GM12878 (cell line): ENCODE measurements around the gene HOXC5. TPM values are rescaled to one million over a fixed set of nuclear protein-coding genes. Genes with fewer than 3 reads are reported as not detected.

ENCODE experiments used
- ATAC-seq: fragments of 200-7000 bp; cut with Tn5 transposase; 3 replicates; pipeline ENCODE4 v1.9.1; 2020; ENCODE audit warnings: mild to moderate bottlenecking, moderate library complexity
- BruUV-seq: library from RNA; stranded (reverse); fragments of 400-500 nt; replicated peaks from 2 replicates; lab custom pipeline; 2021; lab: Mats Ljungman, UMichigan
- CTCF ChIA-PET: fragments of 300-600 bp; sonication (Branson Sonifier 250); formaldehyde crosslinking; extraction: SDS; loops from one replicate; lab custom pipeline; 2021; ENCODE audit warnings: inconsistent platforms; lab: Yijun Ruan, JAX
- POLR2A ChIA-PET: fragments of 350-600 bp; formaldehyde crosslinking; extraction: SDS; loops from one replicate; lab custom pipeline; 2021; ENCODE audit warnings: inconsistent platforms; lab: Charles Lee
- RAD21 ChIA-PET: fragments of 300-600 bp; sonication (Branson Sonifier 250); formaldehyde crosslinking; loops from one replicate; lab custom pipeline; 2023; ENCODE audit warnings: antibody characterized with exemption; ENCODE audit not compliant: unreplicated experiment; lab: Charles Lee
- SMC1A ChIA-PET: fragments of 300-600 bp; sonication (Branson Sonifier 250); formaldehyde crosslinking; loops from one replicate; lab custom pipeline; 2023; ENCODE audit not compliant: unreplicated experiment, uncharacterized antibody; lab: Charles Lee
- DNase-seq: peaks from one replicate; pipeline ENCODE4 v3.0.0-alpha.2; 2011; ENCODE audit warnings: low read depth, low spot score
- FAIRE-seq: peaks from 3 replicates; lab custom pipeline; 2011; peaks lifted over from hg19 to GRCh38; lab: Jason Lieb, UNC
- H2AFZ ChIP-seq: 2 replicates; pipeline ENCODE4 v1.6.0; 2011; ENCODE audit warnings: low read depth, low read length, control low read depth; ENCODE audit not compliant: control insufficient read depth
- H3K27ac ChIP-seq: 2 replicates; pipeline ENCODE4 v1.5.1; 2011; ENCODE audit warnings: control low read depth; ENCODE audit not compliant: control insufficient read depth, insufficient read depth
- H3K27me3 ChIP-seq, 2 experiments: replicated peaks in 1 of 2; 2 replicates each; pipeline versions ENCODE4 v1.6.0 to v1.6.1; 2011; ENCODE audit warnings: low read length in 1 of 2; ENCODE audit not compliant: control insufficient read depth in 2 of 2, insufficient read depth in 2 of 2
- H3K36me3 ChIP-seq, 2 experiments: 2 replicates each; pipeline ENCODE4 v1.5.1; 2011; ENCODE audit warnings: low read length in 1 of 2; ENCODE audit not compliant: control insufficient read depth in 2 of 2, insufficient read depth in 2 of 2
- H3K4me1 ChIP-seq: 2 replicates; pipeline ENCODE4 v1.6.1; 2011; ENCODE audit warnings: mild to moderate bottlenecking, low read length, moderate library complexity, mixed read lengths; ENCODE audit not compliant: control insufficient read depth, insufficient read depth
- H3K4me2 ChIP-seq: 2 replicates; pipeline ENCODE4 v1.6.0; 2011; ENCODE audit warnings: control low read depth; ENCODE audit not compliant: control insufficient read depth, insufficient read depth
- H3K4me3 ChIP-seq: fragments of 200-600 bp; sonication (generic); 2 replicates; pipeline ENCODE4 v1.5.1; 2016
- H3K79me2 ChIP-seq: 2 replicates; pipeline ENCODE4 v1.6.0; 2011; ENCODE audit warnings: low read length; ENCODE audit not compliant: control insufficient read depth, insufficient read depth
- H3K9ac ChIP-seq: 2 replicates; pipeline ENCODE4 v1.8.0; 2011; ENCODE audit warnings: low read length, control low read depth, mixed read lengths; ENCODE audit not compliant: control insufficient read depth, insufficient read depth
- H3K9me3 ChIP-seq: replicated peaks from 3 replicates; pipeline ENCODE4 v1.5.1; 2011; ENCODE audit warnings: mild to moderate bottlenecking, low read length; ENCODE audit not compliant: control insufficient read depth, insufficient read depth
- H4K20me1 ChIP-seq: 2 replicates; pipeline ENCODE4 v1.6.0; 2011; ENCODE audit not compliant: control insufficient read depth, insufficient read depth
- BMI1 ChIP-seq: fragments of 450-650 bp; IDR thresholded peaks from 2 replicates; pipeline ENCODE4 v1.6.1; 2016; ENCODE audit warnings: mild to moderate bottlenecking, moderate library complexity, borderline replicate concordance
- CEBPB ChIP-seq, 2 experiments: fragments of 150-350 bp in 1 of 2; IDR thresholded peaks; 2 replicates each; pipeline ENCODE4 v1.6.1; 2012 to 2014; ENCODE audit warnings: low read depth in 2 of 2, low read length in 2 of 2, borderline replicate concordance in 1 of 2, inconsistent platforms in 1 of 2
- CHD4 ChIP-seq: fragments of 200-600 bp; sonication (generic); IDR thresholded peaks from 2 replicates; pipeline ENCODE4 v1.6.1; 2016; ENCODE audit warnings: mild to moderate bottlenecking
- DPF2 ChIP-seq: fragments of 450-650 bp; IDR thresholded peaks from 2 replicates; pipeline ENCODE4 v1.6.1; 2017; ENCODE audit warnings: mild to moderate bottlenecking
- IKZF1 ChIP-seq: fragments of 450-650 bp; conservative IDR thresholded peaks from 2 replicates; pipeline ENCODE4 v1.6.1; 2017; ENCODE audit warnings: antibody characterized with exemption, mild to moderate bottlenecking
- IKZF2 ChIP-seq, 2 experiments: fragments of 450-650 bp; IDR thresholded peaks; 2 replicates each; pipeline ENCODE4 v1.6.1; 2017; ENCODE audit warnings: mild to moderate bottlenecking in 2 of 2, moderate library complexity in 2 of 2
- KLF5 ChIP-seq: fragments of 450-650 bp; IDR thresholded peaks from 2 replicates; pipeline ENCODE4 v1.6.1; 2014; ENCODE audit warnings: mild to moderate bottlenecking; ENCODE audit not compliant: partially characterized antibody
- MEF2A ChIP-seq: IDR thresholded peaks from 2 replicates; pipeline ENCODE4 v1.6.1; 2011; ENCODE audit warnings: low read depth, mild to moderate bottlenecking, low read length, moderate library complexity; ENCODE audit not compliant: insufficient read depth
- MTA2 ChIP-seq: fragments of 450-650 bp; IDR thresholded peaks from 2 replicates; pipeline ENCODE4 v1.6.1; 2016; ENCODE audit warnings: low read depth, mild to moderate bottlenecking, moderate library complexity
- MXI1 ChIP-seq: fragments of 150-350 bp; IDR thresholded peaks from 2 replicates; pipeline ENCODE4 v1.6.1; 2011; ENCODE audit warnings: low read depth, mild to moderate bottlenecking, inconsistent platforms, low read length, improper control_type of control experiment
- PKNOX1 ChIP-seq: fragments of 450-650 bp; IDR thresholded peaks from 2 replicates; pipeline ENCODE4 v1.6.1; 2016; ENCODE audit warnings: mild to moderate bottlenecking
- POLR2AphosphoS5 ChIP-seq: IDR thresholded peaks from 2 replicates; pipeline ENCODE4 v1.6.1; 2011; ENCODE audit warnings: mild to moderate bottlenecking, low read length, inconsistent platforms
- RELB ChIP-seq: fragments of 450-650 bp; IDR thresholded peaks from 2 replicates; pipeline ENCODE4 v1.6.1; 2017; ENCODE audit warnings: low read depth, mild to moderate bottlenecking, moderate library complexity
- SIX5 ChIP-seq: IDR thresholded peaks from 2 replicates; pipeline ENCODE4 v1.6.1; 2011; ENCODE audit warnings: mild to moderate bottlenecking, low read depth, low read length, moderate library complexity; ENCODE audit not compliant: severe bottlenecking
- ZSCAN29 ChIP-seq: fragments of 450-650 bp; IDR thresholded peaks from 2 replicates; pipeline ENCODE4 v1.6.1; 2017; ENCODE audit warnings: mild to moderate bottlenecking, moderate library complexity
- WGBS: methylation state at CpG from one replicate; pipeline ENCODE4 v1.1.6; 2016; ENCODE audit warnings: low lambda C conversion rate; ENCODE audit not compliant: insufficient replicate concordance, insufficient coverage; ENCODE audit errors: missing lambda C conversion rate; 5-methylcytosine and 5-hydroxymethylcytosine counted together
- in situ Hi-C: fragments of 300-500 bp; cut with MboI; formaldehyde crosslinking; loops from 9 replicates; pipeline ENCODE4 v1.14.3; 2018; ENCODE audit warnings: mixed read lengths
- intact Hi-C: fragments of 100-400 bp; cut with micrococcal nuclease; formaldehyde crosslinking; loops from one replicate; pipeline ENCODE4 v1.14.2; 2022; ENCODE audit not compliant: unreplicated experiment
- polyA plus RNA-seq, 11 experiments: library from polyadenylated mRNA; depleted of rRNA in 4 of 11; unstranded in 6 of 11; stranded (reverse) in 5 of 11; fragments of >200 nt; fragmentation: Nextera tagmentation in 4 of 11; fragmentation: Illumina TruSeq in 1 of 11; extraction: Ambion mirVana in 4 of 11; extraction: Trizol in 1 of 11; gene quantifications; 1 replicate in 1 of 11; 2 replicates in 10 of 11; pipeline versions ENCODE4 v1.2.1 to v1.2.3, GENCODE V29; 2011 to 2016; ENCODE audit warnings: inconsistent platforms in 2 of 11, missing spikeins in 2 of 11, low read depth in 1 of 11
- total RNA-seq, 4 experiments: library from RNA; depleted of rRNA in 3 of 4; stranded (reverse); fragments of >200 nt in 3 of 4; fragmentation: Illumina TruSeq in 1 of 4; extraction: Trizol in 1 of 4; gene quantifications; 2 replicates each; pipeline versions ENCODE4 v1.2.1 to v1.2.3, GENCODE V29; 2013 to 2021

The HOXC5 gene
- total and polyA plus RNA-seq, 10 of the 15 experiments (the other 5 are each of a cell fraction or from before 2014, with no cell fraction given): 0.11 TPM; not detected in 9

GRCh38 chr12:53988541-53989226 is 44.2 kb upstream of the HOXC5 start (continued):
- TF ChIP-seq MXI1 (no peak), IKZF2 (IDR thresholded peaks at IDR 0.05) (no peak), MEF2A (no peak), PKNOX1 (no peak)

GRCh38 chr12:53989227-53990113 is 43.4 kb upstream of the HOXC5 start:
- BruUV-seq: no TSS peak
- DNase-seq (peak; percentile 34), ATAC-seq (peak; percentile 63), FAIRE-seq (peak; percentile 76)
- H3K9ac ChIP-seq: no peak overlapping the region
- no peak overlapping the region for H3K27ac ChIP-seq
- H2AFZ ChIP-seq: no peak overlapping the region
- H3K27me3 ChIP-seq: peaks cover 38 to 60% of the 10 kb centered on the region in 2 experiments
- no peak overlapping the region; the same call in 1 of the 2 replicates for H3K4me3 ChIP-seq
- no peaks in the 10 kb centered on the region for H3K9me3 ChIP-seq
- H3K4me1 ChIP-seq: peaks cover 10% of the 10 kb centered on the region
- RAD21 ChIA-PET: interaction anchor here (1.0 to 2.0 kb wide), 4 partner anchors 11 to 199 kb away, joined by 3 to 5 read pairs (median 4); partner anchors contain the start of genes HOXC9 and SMUG1
- WGBS: 6% methylated on average over 28 of the region's 28 CpGs
- no peaks in the 10 kb centered on the region for H3K36me3 ChIP-seq
- H3K4me2 ChIP-seq: peak overlapping the region; percentile 75
- POLR2A ChIA-PET: interaction anchor here (1.0 kb wide), 1 partner anchor 11 kb away, joined by 3 read pairs; the partner anchor contains the start of gene HOXC9
- peaks cover 3% of the 10 kb centered on the region; the same call in 1 of the 2 replicates for H4K20me1 ChIP-seq
- in situ Hi-C loops: no loop called here
- CTCF ChIA-PET: interaction anchor here (0.8 to 5.5 kb wide), 13 partner anchors 32 to 289 kb away, joined by 3 to 54 read pairs (median 5); no protein-coding TSS in a partner anchor
- SMC1A ChIA-PET: no interaction called here
- intact Hi-C loops: loop anchor here (5.0 to 10.0 kb wide), 3 partner anchors 195 to 285 kb away; no protein-coding TSS in a partner anchor
- no peaks in the 10 kb centered on the region for H3K79me2 ChIP-seq
- TF ChIP-seq MTA2 (0 out of 2 replicates have a peak, but pooled peaks have one; percentile 15), CHD4 (no peak), RELB (0 out of 2 replicates have a peak, but pooled peaks have one; percentile 26), ZSCAN29 (0 out of 2 replicates have a peak, but pooled peaks have one; percentile 73), PKNOX1 (peak; percentile 4; the same call in 1 of the 2 replicates), SIX5 (peak; percentile 11), IKZF1 (peak; percentile 35; the same call in 1 of the 2 replicates), DPF2 (0 out of 2 replicates have a peak, but pooled peaks have one; percentile 16), KLF5 (no peak), CEBPB (IDR thresholded peaks at IDR 0.05; ENCODE audit: borderline replicate concordance in 1 of 2, low read depth in 2 of 2, low read length in 2 of 2) (no peak), BMI1 (0 out of 2 replicates have a peak, but pooled peaks have one; percentile 31), POLR2AphosphoS5 (no peak)
